Stimulated activated CD8-positive, alpha-beta memory T cell treated with anti-CD3 and anti-CD28 coated beads, Interleukin-7, amount 100 ng/mL, for 4 hours (primary cell): ENCODE measurements around the gene TET2.

Experiments
- DNase-seq, 2 donors: peaks; one replicate each; pipeline ENCODE4 v3.0.0-alpha.2; 2020; ENCODE audit warnings: low read depth in 2 of 2

Gene TET2

DNA sequence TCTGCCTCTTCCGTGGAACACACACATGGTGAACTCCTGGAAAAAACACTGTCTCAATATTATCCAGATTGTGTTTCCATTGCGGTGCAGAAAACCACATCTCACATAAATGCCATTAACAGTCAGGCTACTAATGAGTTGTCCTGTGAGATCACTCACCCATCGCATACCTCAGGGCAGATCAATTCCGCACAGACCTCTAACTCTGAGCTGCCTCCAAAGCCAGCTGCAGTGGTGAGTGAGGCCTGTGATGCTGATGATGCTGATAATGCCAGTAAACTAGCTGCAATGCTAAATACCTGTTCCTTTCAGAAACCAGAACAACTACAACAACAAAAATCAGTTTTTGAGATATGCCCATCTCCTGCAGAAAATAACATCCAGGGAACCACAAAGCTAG is 87.9 kb downstream of the TET2 start:
- DNase-seq, result no peak

DNA sequence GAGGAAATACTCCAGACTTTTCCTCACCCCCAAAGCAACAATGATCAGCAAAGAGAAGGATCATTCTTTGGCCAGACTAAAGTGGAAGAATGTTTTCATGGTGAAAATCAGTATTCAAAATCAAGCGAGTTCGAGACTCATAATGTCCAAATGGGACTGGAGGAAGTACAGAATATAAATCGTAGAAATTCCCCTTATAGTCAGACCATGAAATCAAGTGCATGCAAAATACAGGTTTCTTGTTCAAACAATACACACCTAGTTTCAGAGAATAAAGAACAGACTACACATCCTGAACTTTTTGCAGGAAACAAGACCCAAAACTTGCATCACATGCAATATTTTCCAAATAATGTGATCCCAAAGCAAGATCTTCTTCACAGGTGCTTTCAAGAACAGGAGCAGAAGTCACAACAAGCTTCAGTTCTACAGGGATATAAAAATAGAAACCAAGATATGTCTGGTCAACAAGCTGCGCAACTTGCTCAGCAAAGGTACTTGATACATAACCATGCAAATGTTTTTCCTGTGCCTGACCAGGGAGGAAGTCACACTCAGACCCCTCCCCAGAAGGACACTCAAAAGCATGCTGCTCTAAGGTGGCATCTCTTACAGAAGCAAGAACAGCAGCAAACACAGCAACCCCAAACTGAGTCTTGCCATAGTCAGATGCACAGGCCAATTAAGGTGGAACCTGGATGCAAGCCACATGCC is 89.7 kb downstream of the TET2 start:
- no peak for DNase-seq

- no peak for DNase-seq
Observed at GRCh38 chr4:105236916-105237311, 90.2 kb downstream of the TET2 start.

- no peak for DNase-seq
Observed at GRCh38 chr4:105240037-105240436, 93.4 kb downstream of the TET2 start.

GRCh38 chr4:105241451-105241850 is 94.8 kb downstream of the TET2 start:
- DNase-seq, result no peak

DNA sequence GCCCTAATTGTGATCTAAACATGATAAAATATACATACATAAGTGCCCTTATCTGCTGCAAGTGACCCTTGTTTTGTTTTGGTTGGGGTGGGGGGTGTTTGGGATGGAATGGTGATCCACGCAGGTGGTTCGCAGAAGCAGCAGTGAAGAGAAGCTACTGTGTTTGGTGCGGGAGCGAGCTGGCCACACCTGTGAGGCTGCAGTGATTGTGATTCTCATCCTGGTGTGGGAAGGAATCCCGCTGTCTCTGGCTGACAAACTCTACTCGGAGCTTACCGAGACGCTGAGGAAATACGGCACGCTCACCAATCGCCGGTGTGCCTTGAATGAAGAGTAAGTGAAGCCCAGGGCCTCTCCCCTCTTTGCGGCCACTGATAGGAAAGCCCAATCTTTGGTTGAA is 96.8 kb downstream of the TET2 start:
- no peak for DNase-seq

DNA sequence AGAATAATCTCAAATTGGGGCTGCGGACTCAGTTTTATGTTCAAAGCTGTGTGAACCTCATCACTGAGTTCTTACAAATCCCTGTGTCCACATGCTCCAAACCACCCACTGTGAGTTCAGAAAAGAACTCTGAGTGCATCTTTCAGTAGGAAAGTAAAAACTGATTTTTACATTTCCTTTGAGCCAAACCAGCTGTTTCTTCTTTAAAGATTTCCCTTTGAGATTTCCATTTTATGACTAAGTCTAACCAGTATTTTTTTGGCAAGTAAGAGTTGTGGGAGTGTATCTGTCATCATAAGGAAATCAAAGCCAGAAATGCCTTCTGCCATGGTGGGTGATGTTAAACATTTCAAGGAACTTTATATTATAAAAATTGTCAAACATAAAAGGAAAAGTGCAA is 100.0 kb downstream of the TET2 start:
- no peak for DNase-seq

- no peak for DNase-seq
Observed at GRCh38 chr4:105248613-105249012, 101.9 kb downstream of the TET2 start.

GRCh38 chr4:105257817-105258495 is 111.3 kb downstream of the TET2 start:
- no peak for DNase-seq

- no peak for DNase-seq
Observed at GRCh38 chr4:105265689-105266088, 119.0 kb downstream of the TET2 start.

- no peak for DNase-seq
Observed at GRCh38 chr4:105267280-105267679, 120.6 kb downstream of the TET2 start.

- no peak for DNase-seq
Observed at GRCh38 chr4:105272002-105272401, 125.3 kb downstream of the TET2 start.

DNA sequence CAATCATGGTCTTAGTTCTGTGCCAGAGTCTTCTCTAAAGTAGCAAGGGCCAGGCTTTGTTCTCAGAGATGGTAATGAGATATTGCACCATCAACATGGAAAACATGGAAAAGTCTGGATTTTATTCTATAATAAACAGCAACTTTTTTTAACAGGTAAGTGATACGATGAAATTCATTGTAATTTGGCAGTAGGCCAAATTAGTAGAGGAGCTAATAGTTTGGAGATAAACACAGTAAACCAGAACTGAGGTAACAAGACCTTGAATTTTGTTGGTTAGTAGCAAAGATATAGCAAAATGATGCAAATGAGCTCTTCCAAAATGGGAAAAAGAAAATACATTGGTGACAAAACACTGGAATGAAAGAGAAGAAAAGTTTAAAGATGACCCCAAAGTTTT is 126.6 kb downstream of the TET2 start:
- DNase-seq, result no peak

- DNase-seq, result no peak
Observed at GRCh38 chr4:105274090-105274489, 127.4 kb downstream of the TET2 start.

- DNase-seq, result no peak
Observed at GRCh38 chr4:105274504-105274903, 127.8 kb downstream of the TET2 start.

DNA sequence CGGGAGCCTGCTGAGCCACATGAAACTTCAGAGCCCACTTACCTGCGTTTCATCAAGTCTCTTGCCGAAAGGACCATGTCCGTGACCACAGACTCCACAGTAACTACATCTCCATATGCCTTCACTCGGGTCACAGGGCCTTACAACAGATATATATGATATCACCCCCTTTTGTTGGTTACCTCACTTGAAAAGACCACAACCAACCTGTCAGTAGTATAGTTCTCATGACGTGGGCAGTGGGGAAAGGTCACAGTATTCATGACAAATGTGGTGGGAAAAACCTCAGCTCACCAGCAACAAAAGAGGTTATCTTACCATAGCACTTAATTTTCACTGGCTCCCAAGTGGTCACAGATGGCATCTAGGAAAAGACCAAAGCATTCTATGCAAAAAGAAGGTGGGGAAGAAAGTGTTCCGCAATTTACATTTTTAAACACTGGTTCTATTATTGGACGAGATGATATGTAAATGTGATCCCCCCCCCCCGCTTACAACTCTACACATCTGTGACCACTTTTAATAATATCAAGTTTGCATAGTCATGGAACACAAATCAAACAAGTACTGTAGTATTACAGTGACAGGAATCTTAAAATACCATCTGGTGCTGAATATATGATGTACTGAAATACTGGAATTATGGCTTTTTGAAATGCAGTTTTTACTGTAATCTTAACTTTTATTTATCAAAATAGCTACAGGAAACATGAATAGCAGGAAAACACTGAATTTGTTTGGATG is 129.9 kb downstream of the TET2 start:
- DNase-seq, result no peak

GRCh38 chr4:105277702-105278101 is 131.0 kb downstream of the TET2 start:
- DNase-seq, result no peak

- no peak for DNase-seq
Observed at GRCh38 chr4:105279314-105279713, 132.6 kb downstream of the TET2 start.

- no peak for DNase-seq
Observed at GRCh38 chr4:105280338-105281123, 133.9 kb downstream of the TET2 start.

GRCh38 chr4:105281124-105281415 is 134.4 kb downstream of the TET2 start:
- no peak for DNase-seq

DNA sequence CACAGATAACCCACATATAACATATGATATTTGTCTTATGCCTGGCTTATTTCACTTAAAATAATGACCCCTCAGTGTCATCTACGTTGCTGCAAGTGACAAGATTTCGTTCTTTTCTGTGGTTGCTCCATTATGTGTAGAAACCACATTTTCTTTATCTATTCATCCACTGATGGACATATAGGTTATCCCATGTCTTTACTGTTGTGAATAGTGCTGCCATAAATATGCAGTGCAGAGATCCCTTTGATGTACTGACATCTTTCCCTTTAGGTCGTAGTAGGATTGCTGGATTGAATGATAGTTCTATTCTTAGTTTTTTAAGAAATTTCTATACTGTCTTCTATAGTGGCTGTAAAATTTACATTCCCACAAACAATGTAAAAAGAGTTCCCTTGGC is 135.8 kb downstream of the TET2 start:
- DNase-seq, result no peak

DNA sequence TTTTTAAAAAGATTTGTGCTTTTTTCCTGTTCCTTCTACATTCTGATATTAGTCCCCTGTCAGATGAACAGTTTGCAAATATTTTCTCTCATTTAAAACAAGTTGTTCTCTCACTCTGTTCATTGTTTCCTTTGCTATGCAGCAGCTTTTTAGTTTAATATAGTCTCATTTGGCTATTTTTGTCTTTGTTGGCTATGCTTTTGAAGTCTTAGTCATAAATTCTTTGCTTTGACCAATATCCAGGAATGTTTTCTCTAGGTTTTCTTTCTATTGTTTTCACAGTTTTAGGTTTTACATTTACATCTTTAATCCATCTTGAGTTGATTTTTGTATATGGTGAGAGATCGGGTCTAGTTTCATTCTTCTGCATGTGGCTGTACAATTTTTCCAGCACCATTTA is 136.8 kb downstream of the TET2 start:
- DNase-seq, result no peak
